CD4-positive, alpha-beta T cell (primary cell): ENCODE results near the gene BMS1. TPM values are rescaled to one million over a fixed set of nuclear protein-coding genes. Genes with fewer than 3 reads are reported as not detected.
A peak's percentile ranks its signal among the peaks of the same experiment; 100 is the strongest.

Source experiments
- ATAC-seq: fragments of 200-7000 bp; cut with Tn5 transposase; one replicate; pipeline ENCODE4 v1.10.0; 2022; ENCODE audit warnings: mild to moderate bottlenecking; ENCODE audit not compliant: poor library complexity
- CTCF ChIA-PET: fragments of 350-600 bp; sonication (Branson Sonifier 250); formaldehyde crosslinking; loops from one replicate; lab custom pipeline; 2021; ENCODE audit warnings: antibody characterized with exemption, inconsistent platforms; lab: Charles Lee
- POLR2A ChIA-PET: fragments of 350-600 bp; sonication (Branson Sonifier 250); formaldehyde crosslinking; loops from one replicate; lab custom pipeline; 2021; ENCODE audit warnings: antibody characterized with exemption, inconsistent platforms; lab: Charles Lee
- DNase-seq, 14 experiments: peaks; one replicate each; pipeline ENCODE4 v3.0.0-alpha.2; 2013 to 2020; ENCODE audit warnings: mixed read lengths in 2 of 14
- H3K27ac ChIP-seq, 2 donors: one replicate each; pipeline versions ENCODE4 v1.5.1 to v1.7.0; 2013; ENCODE audit warnings: low read length in 2 of 2, low read depth in 1 of 2, mild to moderate bottlenecking in 1 of 2
- H3K27me3 ChIP-seq, 2 experiments: 1 replicate in 1 of 2; 2 replicates in 1 of 2; pipeline versions ENCODE4 v1.6.1 to v1.7.0; 2013; ENCODE audit warnings: low read length in 2 of 2, control low read depth in 1 of 2, mild to moderate bottlenecking in 1 of 2, moderate library complexity in 1 of 2; ENCODE audit not compliant: insufficient read depth in 2 of 2, control insufficient read depth in 1 of 2
- H3K36me3 ChIP-seq: one replicate; pipeline ENCODE4 v1.6.1; 2013; ENCODE audit warnings: low read length, control low read depth; ENCODE audit not compliant: insufficient read depth
- H3K4me1 ChIP-seq: one replicate; pipeline ENCODE4 v1.6.1; 2013; ENCODE audit warnings: low read length, control low read depth; ENCODE audit not compliant: insufficient read depth
- H3K4me3 ChIP-seq: one replicate; pipeline ENCODE4 v1.5.1; 2013; ENCODE audit warnings: mild to moderate bottlenecking, low read length, moderate library complexity
- H3K9me3 ChIP-seq, 2 experiments: 1 replicate in 1 of 2; 2 replicates in 1 of 2; pipeline versions ENCODE4 v1.6.1 to v1.7.0; 2013; ENCODE audit warnings: low read length in 2 of 2, mild to moderate bottlenecking in 2 of 2, control low read depth in 1 of 2, moderate library complexity in 1 of 2; ENCODE audit not compliant: control insufficient read depth in 1 of 2, insufficient read depth in 1 of 2
- H3K27ac Mint-ChIP-seq: one replicate; pipeline ENCODE4 v1.8.0; 2020; ENCODE audit warnings: mixed read lengths
- H3K27me3 Mint-ChIP-seq: one replicate; pipeline ENCODE4 v1.8.0; 2021; ENCODE audit warnings: mixed read lengths
- H3K36me3 Mint-ChIP-seq: one replicate; pipeline ENCODE4 v1.8.0; 2021; ENCODE audit warnings: low read depth, mixed read lengths
- H3K4me1 Mint-ChIP-seq: one replicate; pipeline ENCODE4 v1.8.0; 2021; ENCODE audit warnings: low read depth, mixed read lengths
- H3K4me3 Mint-ChIP-seq: one replicate; pipeline ENCODE4 v1.8.0; 2020; ENCODE audit warnings: mild to moderate bottlenecking, mixed read lengths
- H3K9me3 Mint-ChIP-seq: one replicate; pipeline ENCODE4 v1.8.0; 2020; ENCODE audit warnings: mixed read lengths
- CTCF ChIP-seq: fragments of 200-600 bp; IDR thresholded peaks from one replicate; pipeline ENCODE4 v1.8.0; 2022; ENCODE audit warnings: antibody characterized with exemption, mild to moderate bottlenecking
- intact Hi-C, 2 experiments: fragments of 100-400 bp; cut with DNase I in 1 of 2; cut with micrococcal nuclease in 1 of 2; formaldehyde crosslinking; loops; one replicate each; pipeline versions ENCODE4 v1.15.1 to v1.9.0; 2023 to 2025; cut with DNase I, micrococcal nuclease
- total RNA-seq, 174 experiments: library from RNA in 2 of 174; stranded (reverse) in 2 of 174; gene quantifications; one replicate each; pipeline ENCODE4 v1.2.3 and lab custom pipeline; 2021 to 2026

Gene BMS1
- total RNA-seq, 2 experiments from 2014 or later = 13.8 to 15.3 TPM

GRCh38 chr10:42753507-42754154 lies 29.0 kb upstream of the BMS1 start:
- Mint-ChIP-seq H3K4me1 (peaks cover 13% of the 10 kb centered on the region), H3K9me3 (no peaks in the 10 kb centered on the region), H3K27me3 (peaks cover 77% of the 10 kb centered on the region), H3K4me3 (peak overlapping the region; percentile 84), H3K27ac (no peak overlapping the region), H3K36me3 (no peaks in the 10 kb centered on the region)
- Histone ChIP-seq H3K36me3 (no peaks in the 10 kb centered on the region), H3K4me1 (peaks cover 28% of the 10 kb centered on the region), H3K9me3 (peaks cover 0 to 18% of the 10 kb centered on the region in 2 experiments), H3K4me3 (peak overlapping the region; percentile 56), H3K27me3 (peaks cover 45 to 74% of the 10 kb centered on the region in 2 experiments), H3K27ac (no peak overlapping the region)
- TF ChIP-seq CTCF = no peak
- DNase-seq (peak in 1 of 14 experiments; percentile 18), ATAC-seq (no peak)
- POLR2A ChIA-PET = no interaction called here
- CTCF ChIA-PET = interaction anchor here (1.1 to 1.7 kb wide), 3 partner anchors 9 to 30 kb away, joined by 3 to 4 read pairs (median 3); no protein-coding TSS in a partner anchor
- intact Hi-C loops = loop anchor here (1.0 to 5.0 kb wide), 3 partner anchors 351 to 709 kb away; no protein-coding TSS in a partner anchor

GRCh38 chr10:42754155-42755027 lies 28.2 kb upstream of the BMS1 start:
- intact Hi-C loops = loop anchor here (5.0 kb wide), 1 partner anchor 708 kb away; no protein-coding TSS in a partner anchor
- Mint-ChIP-seq H3K36me3 (no peaks in the 10 kb centered on the region), H3K4me1 (peaks cover 13% of the 10 kb centered on the region), H3K4me3 (peak overlapping the region; percentile 84), H3K27me3 (peaks cover 73% of the 10 kb centered on the region), H3K9me3 (no peaks in the 10 kb centered on the region), H3K27ac (no peak overlapping the region)
- H3K4me1 ChIP-seq = peaks cover 28% of the 10 kb centered on the region
- peak in 8 of 14 experiments; percentile 10 to 53 (median 20) for DNase-seq
- peaks cover 48 to 71% of the 10 kb centered on the region in 2 experiments for H3K27me3 ChIP-seq
- H3K27ac ChIP-seq = no peak overlapping the region
- H3K9me3 ChIP-seq = peaks cover 0 to 18% of the 10 kb centered on the region in 2 experiments
- no peak for TF ChIP-seq CTCF
- POLR2A ChIA-PET = no interaction called here
- peak overlapping the region; percentile 56 for H3K4me3 ChIP-seq
- peak; percentile 75 for ATAC-seq
- H3K36me3 ChIP-seq = no peaks in the 10 kb centered on the region
- CTCF ChIA-PET = interaction anchor here (1.7 kb wide), 1 partner anchor 15 kb away, joined by 4 read pairs; no protein-coding TSS in a partner anchor

GRCh38 chr10:42755028-42755451 lies 27.6 kb upstream of the BMS1 start:
- Mint-ChIP-seq H3K4me1 (peaks cover 13% of the 10 kb centered on the region), H3K9me3 (no peaks in the 10 kb centered on the region), H3K4me3 (peak overlapping the region; percentile 15), H3K27ac (no peak overlapping the region), H3K36me3 (no peaks in the 10 kb centered on the region), H3K27me3 (peaks cover 70% of the 10 kb centered on the region)
- Histone ChIP-seq H3K4me3 (no peak overlapping the region), H3K9me3 (peaks cover 0 to 18% of the 10 kb centered on the region in 2 experiments), H3K27me3 (peaks cover 48 to 71% of the 10 kb centered on the region in 2 experiments), H3K27ac (no peak overlapping the region), H3K4me1 (peaks cover 28% of the 10 kb centered on the region), H3K36me3 (no peaks in the 10 kb centered on the region)
- ATAC-seq (no peak), DNase-seq (peak in 1 of 14 experiments; percentile 19)
- intact Hi-C loops = no loop called here
- ChIA-PET CTCF (no interaction called here), POLR2A (no interaction called here)
- TF ChIP-seq CTCF = no peak
